LNCAP (cell line): ENCODE data around the gene ACP2.

ENCODE experiments used
- CTCF ChIP-seq: fragments of 450-650 bp; IDR thresholded peaks from 2 replicates; pipeline ENCODE4 v1.5.1; 2017; ENCODE audit warnings: mild to moderate bottlenecking

Gene ACP2

GRCh38 chr11:47257177-47257516 lies 8.5 kb upstream of the ACP2 start:
- no peak for TF ChIP-seq CTCF

GRCh38 chr11:47256374-47256773 lies 7.8 kb upstream of the ACP2 start:
- TF ChIP-seq CTCF, result no peak

- no peak for TF ChIP-seq CTCF
These were observed 5.8 kb upstream of the ACP2 start for GRCh38 chr11:47254386-47254785.

GRCh38 chr11:47253660-47254059 lies 5.0 kb upstream of the ACP2 start:
- no peak for TF ChIP-seq CTCF

DNA sequence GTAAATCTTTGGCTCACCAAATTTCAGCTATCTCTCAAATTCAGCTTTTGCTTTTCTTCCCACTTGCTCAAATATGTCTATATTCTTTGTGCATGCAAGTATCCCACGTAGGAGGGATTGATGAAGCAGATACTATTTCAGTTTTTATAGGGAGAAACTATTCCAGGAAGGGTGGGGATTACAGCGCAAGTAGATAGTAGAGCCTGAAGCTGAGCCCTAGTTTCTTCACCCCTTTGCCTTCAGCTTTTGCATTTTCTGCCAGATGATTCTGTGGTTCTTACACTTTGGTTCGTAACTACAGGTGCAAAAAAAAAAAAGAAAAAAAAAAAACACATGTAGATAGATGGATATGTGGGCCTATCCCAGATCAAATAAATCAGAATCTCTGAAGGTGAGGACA lies 3.1 kb upstream of the ACP2 start:
- no peak for TF ChIP-seq CTCF

GRCh38 chr11:47249378-47249715 lies 733 bp upstream of the ACP2 start:
- TF ChIP-seq CTCF, result no peak

DNA sequence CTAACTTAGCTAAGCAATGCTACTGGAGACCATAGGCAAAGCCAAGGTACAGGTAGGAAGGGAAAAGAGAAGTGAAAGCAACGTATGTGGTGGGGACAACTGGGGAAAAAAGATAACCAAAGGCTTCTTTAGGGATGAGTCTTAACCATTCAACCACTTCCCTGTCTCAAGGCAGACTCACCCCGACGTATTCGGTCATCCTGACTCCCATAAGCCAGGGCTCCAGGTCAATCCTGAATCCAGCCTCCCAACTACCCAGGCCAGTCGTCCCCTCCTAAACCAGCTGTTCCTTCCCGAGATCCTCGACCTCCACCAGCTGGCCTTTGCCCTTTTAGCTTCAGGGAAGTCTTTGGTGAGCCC lies 330 bp downstream of the ACP2 start:
- no peak for TF ChIP-seq CTCF

- no peak for TF ChIP-seq CTCF
These were observed 1.1 kb downstream of the ACP2 start for GRCh38 chr11:47247502-47247901.
